ENCODE measurements around the gene TMEM151B.

TMEM151B gene

GRCh38 chr6:44233567-44234100, 36.6 kb upstream of the TMEM151B start:
- no peak for DNase-seq

GRCh38 chr6:44234101-44235025, 35.9 kb upstream of the TMEM151B start:
- DNase-seq, result peak; percentile 30

GRCh38 chr6:44235269-44235668, 35.0 kb upstream of the TMEM151B start:
- DNase-seq, result no peak

GRCh38 chr6:44235891-44236516, 34.2 kb upstream of the TMEM151B start:
- no peak for DNase-seq

- DNase-seq, result peak; percentile 91
These were observed 33.0 kb upstream of the TMEM151B start for GRCh38 chr6:44237021-44237812.

GRCh38 chr6:44237813-44238433, 32.3 kb upstream of the TMEM151B start:
- peak; percentile 71 for DNase-seq

GRCh38 chr6:44238687-44239350, 31.4 kb upstream of the TMEM151B start:
- peak; percentile 37 for DNase-seq

- no peak for DNase-seq
These were observed 26.9 kb upstream of the TMEM151B start for GRCh38 chr6:44243345-44243744.

GRCh38 chr6:44245391-44245911, 24.8 kb upstream of the TMEM151B start:
- no peak for DNase-seq

GRCh38 chr6:44245912-44246662, 24.2 kb upstream of the TMEM151B start:
- DNase-seq, result peak; percentile 82

GRCh38 chr6:44246663-44247337, 23.4 kb upstream of the TMEM151B start, which contains the start of gene HSP90AB1:
TSS of gene HSP90AB1 (plus strand) at chr6:44247101. CDS start at chr6:44248630, 1,529 bp downstream.
- DNase-seq, result peak; percentile 97

GRCh38 chr6:44247338-44248302, 22.6 kb upstream of the TMEM151B start:
- DNase-seq, result peak; percentile 56

GRCh38 chr6:44248579-44248978, 21.7 kb upstream of the TMEM151B start:
- DNase-seq, result no peak

- no peak for DNase-seq
These were observed 21.0 kb upstream of the TMEM151B start for GRCh38 chr6:44249082-44249748.

GRCh38 chr6:44250067-44250717, 20.1 kb upstream of the TMEM151B start:
- no peak for DNase-seq

GRCh38 chr6:44250718-44251123, 19.5 kb upstream of the TMEM151B start:
- no peak for DNase-seq

GRCh38 chr6:44251576-44252524, 18.4 kb upstream of the TMEM151B start:
- no peak for DNase-seq

Measured in NCI-H2171 treated with DMSO at 0.1 percent for 48 hours (cell line).